ENCODE data around the gene USP49.

USP49 gene

DNA sequence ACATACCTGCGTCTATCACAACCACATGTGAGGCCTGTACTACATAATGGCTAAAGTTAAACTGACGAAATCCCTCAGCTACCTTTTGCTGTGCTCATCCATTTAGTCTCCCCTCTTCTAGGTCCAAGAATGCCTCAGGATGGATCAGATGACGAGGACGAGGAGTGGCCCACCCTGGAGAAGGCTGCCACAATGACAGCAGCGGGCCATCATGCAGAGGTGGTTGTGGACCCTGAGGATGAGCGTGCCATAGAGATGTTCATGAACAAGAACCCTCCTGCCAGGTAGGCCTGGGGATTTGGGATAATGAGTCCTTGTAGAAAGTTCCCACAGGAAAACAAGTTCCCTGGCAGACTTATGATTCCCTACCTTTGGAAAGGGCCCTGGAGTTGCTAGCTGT lies 32.1 kb upstream of the USP49 start:
- DNase-seq = no peak

DNA sequence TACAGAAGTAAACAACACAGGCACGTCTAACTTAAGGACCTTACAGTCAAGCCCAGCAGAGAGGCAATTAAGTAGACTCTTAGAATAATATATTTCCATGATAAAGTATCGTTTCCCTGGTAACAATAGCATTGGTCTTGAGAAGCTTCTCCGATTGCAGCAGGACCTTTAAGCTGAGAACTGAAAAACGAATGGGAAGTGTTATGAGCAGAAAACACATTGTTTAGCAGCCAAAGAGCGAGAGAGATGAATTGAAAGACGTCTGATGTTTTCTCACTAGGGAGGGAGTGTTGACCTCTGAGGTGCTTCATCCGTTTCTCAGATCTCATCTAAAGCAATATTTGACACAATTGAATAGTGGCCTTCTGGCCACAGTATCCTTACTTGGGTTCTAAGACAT lies 27.0 kb upstream of the USP49 start:
- no peak for DNase-seq

DNA sequence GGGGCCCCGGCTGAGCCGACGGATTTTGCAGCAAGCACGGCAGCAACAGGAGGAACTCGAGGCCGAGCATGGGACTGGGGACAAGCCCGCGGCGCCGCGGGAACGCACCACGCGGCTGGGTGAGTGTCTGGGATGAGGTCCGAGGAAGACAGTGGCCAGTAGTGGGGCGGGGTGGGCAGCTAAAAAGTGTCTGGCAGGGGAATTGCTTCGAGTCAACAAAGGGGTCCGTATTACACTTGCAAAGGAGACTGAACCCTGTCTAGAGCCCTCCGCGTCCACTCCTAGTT lies 26.5 kb upstream of the USP49 start:
- DNase-seq = no peak

DNA sequence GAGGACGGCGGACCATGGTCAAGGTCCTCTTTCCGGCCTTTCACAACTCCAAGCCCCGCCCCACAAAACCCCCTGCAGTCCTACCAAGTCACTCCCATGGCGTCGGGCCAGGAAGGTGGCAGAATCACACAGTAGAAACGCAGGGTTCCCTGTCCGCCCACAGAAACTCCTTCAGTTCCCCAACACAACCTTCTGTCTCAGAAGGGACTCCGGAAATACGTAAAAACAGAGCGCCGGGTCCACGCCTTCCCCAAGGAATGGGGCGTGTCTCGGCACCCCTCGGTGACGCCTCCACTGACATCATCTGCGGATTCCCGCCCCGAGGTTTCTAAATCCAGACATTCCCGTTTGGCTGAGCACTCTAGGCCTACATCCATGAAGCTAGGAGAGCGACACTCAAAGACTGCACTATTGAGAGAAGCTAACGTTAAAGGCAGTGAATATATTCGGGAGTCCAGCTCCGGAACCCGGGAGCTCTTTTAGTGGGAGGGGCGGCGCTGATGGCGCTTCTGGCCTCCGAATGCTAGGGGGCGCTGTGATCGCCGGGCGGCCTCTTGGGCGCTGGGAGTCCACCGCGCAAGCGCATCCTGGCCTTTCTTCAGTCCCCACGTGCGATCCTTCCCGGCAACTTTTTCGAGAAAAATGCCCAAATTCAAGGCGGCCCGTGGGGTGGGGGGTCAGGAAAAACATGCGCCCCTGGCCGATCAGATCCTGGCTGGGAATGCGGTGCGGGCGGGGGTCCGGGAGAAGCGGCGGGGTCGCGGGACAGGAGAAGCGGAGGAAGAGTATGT lies 25.9 kb upstream of the USP49 start, which contains the start of the genes BYSL and MED20:
Gene BYSL (plus strand): TSS at position 579 of the 791 bp plus-strand sequence. CDS start 64 bp downstream, at position 643.
Gene MED20 (minus strand): TSS at position 219 of the 791 bp plus-strand sequence. CDS start 121 bp downstream, at position 98.
- peak; percentile 95 for DNase-seq

DNA sequence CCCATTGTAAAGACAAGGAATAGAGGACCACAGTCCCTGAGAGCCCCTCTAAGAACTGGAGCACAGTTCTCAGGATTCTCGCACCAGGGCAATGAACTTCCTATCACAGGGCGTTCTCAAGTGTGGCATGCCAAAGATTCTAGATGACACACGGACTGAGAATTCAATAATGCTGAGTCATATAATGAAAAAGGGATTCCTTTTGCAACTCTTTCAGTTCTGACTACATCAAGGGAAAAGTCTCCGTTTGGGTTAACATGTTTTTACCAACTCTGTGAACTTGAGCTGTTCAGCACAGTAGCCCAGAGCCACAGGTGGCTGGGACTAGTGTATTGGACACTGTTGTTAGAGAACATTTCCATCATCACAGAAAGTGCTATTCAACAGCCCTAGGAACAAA lies 22.4 kb upstream of the USP49 start:
- no peak for DNase-seq

DNA sequence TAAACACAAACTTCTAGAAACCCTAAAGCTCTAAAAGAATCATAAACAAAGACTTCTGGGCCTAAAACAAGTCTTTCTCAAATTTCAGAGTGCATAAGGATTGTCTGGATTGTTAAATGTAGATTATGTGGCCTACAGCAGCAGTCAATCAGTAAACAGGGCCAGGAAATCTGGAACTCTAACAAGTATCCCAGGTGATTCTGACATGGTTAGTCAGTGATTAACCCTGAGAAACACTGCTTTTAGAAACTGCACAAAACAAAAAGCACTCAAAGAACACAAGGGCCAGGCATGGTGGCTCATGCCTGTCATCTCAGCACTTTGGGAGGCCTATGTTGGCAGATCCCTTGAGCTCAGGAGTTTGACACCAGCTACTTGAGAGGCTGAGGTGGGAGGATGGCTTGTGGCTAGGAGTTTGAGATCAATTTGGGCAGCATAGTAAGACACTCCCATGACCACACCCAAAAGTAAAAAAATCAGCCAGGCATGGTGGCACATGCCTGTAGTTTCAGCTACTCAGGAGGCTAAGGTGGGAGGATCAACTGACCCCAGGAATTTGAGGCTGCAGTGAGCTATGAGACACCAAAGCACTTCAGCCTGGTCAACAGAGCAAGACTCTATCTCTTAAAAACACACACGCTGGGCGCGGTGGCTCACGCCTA lies 19.8 kb upstream of the USP49 start:
- DNase-seq = no peak

DNA sequence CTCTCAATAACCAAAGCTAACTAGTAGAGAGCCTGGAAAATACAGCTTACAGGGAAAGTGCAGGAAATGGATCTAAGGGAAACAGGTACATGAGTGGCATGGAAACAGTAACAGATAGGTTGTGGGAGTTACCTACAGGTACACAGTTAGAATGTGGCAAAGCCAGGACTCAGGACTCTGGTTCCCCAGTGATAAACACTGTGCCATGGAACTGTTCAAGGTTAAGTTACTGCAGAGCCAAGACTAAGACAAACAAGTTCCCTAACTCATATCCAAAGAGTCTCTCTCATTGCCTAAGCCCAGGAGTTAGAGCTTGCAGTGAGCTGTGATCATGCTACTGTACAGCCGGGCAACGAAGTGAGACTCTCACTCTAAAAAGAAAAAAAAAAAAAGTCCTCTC lies 19.2 kb upstream of the USP49 start:
- no peak for DNase-seq

DNA sequence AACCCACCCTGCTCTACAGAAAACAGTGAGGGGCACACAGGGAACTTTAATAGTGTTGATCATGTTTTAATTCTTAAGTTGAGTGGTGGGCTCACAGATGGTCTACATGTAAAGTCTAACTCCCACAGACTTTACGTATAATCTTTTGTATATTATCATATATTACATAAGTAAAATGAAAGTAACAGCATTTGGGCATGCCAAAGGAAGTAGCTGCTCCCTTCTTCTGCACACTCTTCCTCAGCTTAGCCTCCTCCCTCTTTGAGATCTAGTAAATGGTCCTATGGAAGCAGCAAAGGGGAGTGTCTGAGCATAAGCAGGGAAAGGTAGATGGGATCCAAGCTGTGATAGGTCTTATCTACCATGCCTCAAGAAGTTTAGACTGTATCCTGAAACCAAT lies 14.6 kb upstream of the USP49 start:
- DNase-seq = no peak

DNA sequence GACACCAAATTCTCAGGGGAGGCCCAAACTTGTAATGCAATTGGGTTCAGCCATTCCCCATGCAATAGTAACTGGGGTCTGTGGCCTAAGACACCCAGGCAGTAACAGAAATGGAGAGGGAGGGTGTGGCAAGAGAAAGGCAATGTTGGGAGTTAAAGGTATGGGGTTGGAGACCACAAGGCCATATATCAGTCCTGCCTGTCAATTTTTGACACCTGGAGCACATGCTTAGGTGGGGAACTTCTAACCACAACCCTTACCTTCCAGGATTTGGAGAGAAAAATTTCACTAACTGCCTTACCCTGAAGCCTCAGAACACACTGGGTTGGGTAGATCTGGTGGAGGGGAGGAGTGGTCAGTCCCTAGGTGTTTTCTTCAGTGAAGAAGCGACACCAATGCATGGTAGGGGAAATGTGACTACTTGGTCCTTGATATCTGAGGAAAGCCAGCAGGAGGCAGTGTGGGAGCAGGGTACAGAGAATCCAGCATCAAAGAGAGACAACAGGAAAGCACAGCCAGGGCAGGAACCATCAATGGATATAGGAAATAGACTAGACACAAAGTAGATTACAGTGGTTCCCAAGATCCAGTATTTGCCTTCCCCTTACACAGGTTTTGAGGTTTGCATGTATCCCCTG lies 6.8 kb upstream of the USP49 start:
- DNase-seq = peak; percentile 76

DNA sequence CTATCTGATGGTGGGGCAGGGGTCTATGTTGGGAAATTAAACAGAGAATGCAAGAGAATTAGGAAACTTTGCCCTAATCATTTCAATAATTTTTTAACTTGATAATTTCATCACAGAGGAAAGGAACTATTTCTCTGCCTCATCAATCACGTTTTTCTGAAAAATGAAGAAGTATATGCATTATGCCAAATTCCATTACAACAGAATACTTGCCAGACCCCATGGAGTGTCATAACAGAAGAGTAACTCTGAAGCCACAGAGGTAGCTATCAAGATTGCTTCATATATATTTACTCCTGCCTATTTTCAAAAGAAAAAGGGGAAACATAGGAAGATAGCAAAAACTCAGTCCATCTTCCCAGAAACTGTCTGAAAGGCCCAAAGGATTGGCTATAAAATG lies 5.7 kb upstream of the USP49 start:
- no peak for DNase-seq

DNA sequence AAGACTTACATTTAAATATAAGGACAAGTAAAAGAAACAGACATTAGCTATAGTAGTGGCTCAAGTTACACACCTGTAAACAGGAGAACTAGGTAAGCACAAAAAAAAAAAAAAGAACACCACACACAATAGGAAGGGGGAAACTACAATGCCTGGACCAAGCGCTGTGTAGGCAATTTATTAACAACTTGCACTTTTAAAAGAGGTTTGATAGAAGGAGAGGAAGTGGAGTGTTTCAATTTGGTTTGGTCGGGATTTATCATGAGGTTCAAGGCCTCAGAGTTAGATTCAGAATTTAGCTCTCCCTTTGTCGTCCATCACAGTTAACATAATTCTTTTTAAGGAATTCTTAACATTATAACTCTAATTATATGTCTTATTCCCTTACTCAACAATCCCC lies 1.1 kb upstream of the USP49 start:
- DNase-seq = no peak

DNA sequence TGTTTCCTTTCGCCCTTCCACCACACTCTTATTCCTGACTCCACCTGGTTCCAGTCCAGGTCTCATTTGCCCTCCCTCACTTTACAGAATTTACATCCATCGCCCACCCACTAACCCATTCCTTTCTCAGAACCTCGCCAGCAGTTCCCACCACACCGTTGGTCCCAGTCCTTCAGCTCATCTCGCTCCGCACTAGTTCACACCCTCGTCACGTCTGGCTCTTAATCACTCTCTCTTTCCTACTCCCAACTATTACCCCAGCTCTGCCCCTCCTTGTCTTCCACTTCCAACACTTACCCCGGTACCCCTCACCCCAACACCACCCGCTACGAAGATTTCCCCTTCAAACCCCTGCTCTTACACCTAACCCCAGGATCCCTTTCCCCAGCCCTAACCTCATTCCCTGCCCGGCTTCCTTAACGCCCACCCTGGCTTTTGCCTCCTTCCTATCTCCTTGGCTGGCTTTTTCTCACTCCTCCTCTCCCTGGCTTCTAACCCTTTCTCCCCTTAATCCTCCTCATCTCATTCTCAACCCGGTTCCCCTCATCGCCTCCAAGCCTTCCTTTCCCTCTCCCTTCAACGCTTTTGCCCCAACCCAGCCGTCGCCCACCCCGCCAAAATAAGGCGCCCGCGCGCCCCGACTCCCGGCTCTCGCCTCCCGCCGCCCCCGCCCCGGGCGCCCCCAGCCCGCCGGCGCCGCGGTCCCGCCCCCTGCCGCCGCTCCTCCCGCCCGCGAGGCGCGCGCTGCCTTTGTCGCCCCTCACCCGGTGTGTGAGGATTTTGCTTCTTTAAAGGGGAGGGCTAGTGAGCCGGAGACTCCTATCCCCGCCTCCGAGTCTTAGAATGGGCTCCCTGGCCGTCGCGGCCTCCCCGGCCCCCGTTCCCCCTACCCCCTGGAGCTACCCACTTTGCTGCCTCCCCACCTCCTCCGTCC lies 542 bp downstream of the USP49 start:
- DNase-seq = peak; percentile 5

DNA sequence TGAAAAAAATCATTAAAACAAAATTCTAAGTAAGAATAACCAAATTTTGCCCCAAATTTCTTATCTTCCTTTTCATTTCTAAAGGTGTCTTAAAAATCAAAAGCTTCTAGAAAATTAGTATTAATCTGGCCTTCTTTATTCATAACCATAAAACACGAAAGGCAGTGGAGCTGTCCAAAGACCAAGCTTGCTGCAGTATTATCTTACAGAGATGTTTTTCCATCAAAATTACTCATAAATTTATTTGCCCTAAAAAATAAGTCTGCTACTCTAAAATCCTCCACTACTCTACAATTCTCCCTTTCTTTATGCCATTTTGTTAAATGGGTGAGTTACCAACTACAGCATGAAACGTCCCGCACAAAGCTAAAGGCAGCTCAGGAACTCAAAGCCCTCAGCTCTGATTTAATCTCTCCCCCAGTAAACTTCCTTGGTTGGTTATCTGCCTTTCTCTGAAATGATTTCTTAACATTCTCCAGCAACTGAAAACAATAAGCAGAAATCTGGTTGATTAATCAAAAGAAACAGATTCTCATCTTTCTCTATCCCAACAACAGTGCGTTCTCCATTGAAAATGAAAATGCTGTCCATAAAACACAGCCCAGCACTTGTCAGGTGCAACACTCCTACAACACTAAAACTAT lies 2.1 kb downstream of the USP49 start:
- DNase-seq = no peak

DNA sequence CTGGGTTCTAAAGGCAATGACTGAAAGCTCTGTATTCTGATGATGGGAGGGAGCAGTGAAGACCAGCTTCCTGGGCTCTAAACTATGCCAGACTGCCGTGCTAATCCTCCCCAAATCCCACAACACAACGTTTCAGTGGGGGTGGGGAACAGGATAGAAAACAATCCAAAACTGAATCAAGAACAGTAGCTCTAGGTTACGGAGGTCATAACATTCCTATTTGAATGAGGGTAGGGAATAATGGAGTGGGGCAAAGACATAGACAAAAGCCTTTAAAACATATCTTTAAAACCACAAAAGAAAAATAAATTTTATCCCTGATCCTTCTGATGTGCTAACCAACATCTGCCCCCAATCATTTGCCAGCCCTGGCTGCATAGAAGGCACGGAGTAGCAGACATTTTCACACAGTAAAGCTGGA lies 7.8 kb downstream of the USP49 start:
- no peak for DNase-seq

DNA sequence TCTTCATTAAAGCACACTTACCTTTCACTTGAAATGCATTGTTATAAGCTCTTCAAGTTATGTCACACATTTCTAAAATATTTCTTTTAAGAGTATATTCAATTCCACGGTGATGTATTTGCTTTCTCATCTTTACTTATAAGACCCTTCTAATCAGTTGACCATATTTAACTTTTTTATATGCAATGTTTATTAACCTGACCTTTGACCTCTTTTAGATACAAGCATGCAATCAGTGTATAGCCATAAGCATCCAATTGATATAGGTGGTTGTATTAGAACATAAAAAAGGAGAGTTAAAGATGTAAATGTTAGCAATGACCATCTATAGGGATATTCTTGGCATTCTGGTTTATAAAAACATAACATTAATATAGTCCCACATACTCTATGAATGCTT lies 9.2 kb downstream of the USP49 start:
- DNase-seq = no peak

DNA sequence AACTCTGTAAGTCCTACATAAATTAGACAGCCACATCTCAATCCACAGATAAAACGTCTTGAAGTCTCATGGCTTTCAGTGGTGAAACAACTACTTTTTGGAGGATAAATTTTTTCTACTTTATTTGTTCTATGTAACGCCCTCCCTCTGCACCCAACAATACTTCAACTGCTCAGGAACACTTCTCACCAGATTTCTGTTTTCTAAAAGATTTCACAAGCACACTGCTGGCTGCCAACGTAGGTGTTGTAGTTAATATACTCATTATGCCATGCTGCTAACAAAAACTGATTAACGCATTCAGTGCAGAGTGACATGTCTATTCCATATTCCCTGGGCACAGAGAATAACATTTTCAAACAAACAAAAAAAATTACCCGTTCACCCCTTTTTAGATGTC lies 10.2 kb downstream of the USP49 start:
- no peak for DNase-seq

DNA sequence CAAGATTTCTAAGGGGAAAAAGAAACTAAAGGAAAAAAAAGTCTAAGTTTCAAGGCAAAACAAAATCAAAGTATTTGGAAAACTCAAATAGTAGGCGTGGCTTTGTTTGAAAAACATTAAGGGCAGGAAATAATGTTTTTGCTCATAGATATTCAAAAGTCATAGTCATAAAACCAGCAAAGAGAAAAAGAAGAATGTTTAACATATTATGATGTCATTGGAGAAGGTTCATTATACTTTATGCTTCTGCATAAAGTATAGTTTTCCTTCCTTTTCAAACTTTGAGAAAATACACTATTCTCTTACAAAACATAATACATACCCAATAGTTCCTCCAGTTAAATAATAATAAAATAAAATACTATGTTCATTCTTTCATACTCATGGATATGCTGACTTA lies 13.7 kb downstream of the USP49 start:
- no peak for DNase-seq

DNA sequence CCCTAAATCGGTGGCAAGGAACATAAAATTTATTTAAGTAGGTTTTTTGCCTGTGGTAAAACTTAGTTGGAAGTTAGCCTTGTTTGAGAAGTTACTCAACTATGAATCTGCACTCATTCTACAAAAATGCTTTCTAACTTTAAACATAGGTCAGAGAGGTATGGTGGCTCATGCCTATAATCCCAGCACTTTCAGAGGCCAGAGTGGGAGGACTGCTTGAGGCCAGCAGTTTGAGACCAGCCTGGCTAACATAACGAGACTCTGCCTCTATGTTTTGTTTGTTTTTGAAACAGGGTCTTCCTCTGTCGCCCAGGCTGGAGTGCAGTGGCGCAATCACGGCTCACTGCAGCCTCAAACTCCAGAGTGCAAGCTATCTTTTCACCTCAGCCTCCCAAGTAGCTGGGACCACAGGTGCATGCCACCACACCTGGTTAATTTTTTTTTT lies 16.2 kb downstream of the USP49 start:
- no peak for DNase-seq

DNA sequence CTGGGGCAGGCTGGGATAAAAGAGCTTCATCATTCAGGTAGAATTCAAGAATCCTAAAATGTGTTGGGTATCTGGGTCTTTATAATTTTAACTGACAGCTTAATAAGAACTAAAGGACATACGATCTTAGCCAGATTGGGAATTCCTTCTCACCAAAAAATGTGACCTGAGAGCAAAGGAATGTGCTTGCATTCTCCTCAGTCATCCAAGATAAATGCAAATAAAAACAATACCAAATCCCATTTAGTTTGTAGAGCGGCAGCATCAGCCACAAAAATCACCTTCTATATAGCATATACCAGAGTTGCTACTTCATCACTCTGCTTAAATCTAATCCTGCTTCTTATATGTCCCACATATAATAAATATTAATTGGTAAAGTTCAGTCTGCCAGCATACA lies 16.9 kb downstream of the USP49 start:
- no peak for DNase-seq

DNA sequence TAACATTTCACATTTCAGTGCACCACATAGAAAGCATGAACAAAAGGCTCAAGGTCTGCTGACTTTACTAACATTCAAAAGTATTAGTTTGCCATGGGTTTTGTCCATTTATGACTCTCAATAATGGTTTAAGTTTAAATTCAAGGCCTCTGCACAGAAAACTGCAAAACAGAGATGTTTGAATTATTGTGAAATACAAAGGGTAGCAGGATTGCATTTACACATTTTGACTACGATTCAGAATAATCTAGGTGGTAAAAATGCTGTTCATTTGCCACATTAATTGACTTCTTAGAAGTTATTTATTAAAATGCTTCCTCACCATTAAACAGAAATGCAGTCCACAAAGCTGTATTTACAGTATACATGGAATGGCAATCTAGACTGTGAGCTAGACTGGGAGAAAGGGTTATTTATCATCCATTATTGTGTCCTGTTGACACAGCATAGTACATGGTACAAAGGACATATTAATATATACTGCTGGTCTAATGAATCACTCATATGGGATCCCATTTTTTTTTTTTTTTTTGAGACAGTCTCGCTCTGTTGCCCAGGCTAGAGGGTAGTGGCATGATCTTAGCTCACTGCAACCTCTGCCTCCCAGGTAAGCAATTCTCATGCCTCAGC lies 18.0 kb downstream of the USP49 start:
- no peak for DNase-seq

DNA sequence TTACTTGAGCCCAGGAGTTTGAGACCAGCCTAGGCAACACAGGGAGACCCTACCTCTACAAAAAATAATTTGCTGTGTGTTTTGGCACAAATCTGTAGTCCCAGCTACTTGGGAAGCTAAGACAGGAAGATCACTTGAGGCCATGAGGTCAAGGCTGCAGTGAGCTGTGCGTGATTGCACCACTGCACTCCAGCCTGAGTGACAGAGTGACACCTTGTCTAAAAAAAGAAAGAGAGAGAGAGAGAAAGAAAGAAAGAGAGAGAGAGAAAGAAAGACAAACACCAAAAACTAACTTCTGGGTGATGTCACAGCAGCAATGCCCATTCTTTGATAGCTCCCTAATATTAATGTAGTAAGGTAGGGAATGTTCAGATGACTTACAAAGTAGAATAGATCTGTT lies 20.4 kb downstream of the USP49 start:
- DNase-seq = no peak

DNA sequence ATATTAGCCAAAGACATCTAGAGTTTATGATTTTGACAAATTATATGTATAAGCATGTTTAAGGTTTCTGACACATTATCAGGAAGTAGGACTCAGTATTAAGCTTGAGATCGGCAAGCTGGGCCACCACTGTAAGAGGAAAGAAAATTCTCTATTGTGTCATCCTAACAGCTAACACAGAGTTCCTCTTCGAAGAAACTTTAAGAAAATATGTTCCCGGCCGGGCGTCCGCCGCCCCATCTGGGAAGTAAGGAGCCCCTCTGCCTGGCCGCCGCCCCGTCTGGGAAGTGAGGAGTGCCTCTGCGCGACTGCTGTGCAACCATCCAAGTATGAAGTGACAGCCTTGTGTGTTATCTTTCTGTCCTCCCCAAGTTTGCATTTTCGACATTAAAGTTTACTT lies 23.0 kb downstream of the USP49 start:
- DNase-seq = no peak

Data from CD4-positive, alpha-beta T cell treated with Interleukin-17A for 4 hours (primary cell).